ENCODE data around the gene INSYN1. TPM values are rescaled to one million over a fixed set of nuclear protein-coding genes. Genes with fewer than 3 reads are reported as not detected.
"Not testable (repeated sequence)": the region's sequence is repeated elsewhere in the genome, so short reads cannot be mapped to it uniquely, and the experiment has no call there.

The INSYN1 gene
- total RNA-seq, 4 donors from 2014 or later = 2.7 to 11.6 (median 7.7) TPM

DNA sequence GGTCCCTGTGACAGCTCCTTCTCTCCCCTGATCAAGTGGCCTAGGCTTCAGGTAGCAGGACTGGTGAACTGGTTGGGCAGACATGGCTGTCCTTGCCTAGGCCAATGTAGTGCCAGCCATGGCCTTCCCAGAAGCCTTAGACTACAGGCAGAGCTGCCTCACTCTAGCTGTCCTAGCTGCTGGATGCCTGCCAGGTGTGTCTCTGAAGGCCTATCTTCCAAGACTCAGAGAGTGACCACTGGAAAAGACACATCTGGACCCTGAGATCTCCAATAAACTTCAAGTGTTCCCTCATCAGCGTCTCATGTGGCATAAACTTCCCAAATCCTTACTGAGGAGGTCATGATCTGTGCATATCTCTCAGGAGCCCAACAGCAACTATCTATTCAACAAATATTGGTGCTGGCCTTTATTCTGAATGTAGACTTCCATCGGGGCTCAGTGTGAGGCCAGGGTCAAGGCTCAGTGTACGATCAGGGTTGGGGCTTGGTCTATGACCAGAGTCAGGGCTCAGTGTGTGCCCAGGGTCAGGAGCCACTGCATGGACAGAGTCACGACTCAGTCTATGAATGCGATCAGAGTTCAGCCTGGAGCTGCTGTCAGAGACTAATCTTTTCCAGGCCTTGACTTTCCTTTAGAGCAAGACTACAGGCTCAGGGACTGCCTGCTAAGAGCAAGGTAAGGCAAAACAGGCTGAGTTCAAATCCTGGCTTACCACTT, 36.5 kb upstream of the INSYN1 start:
- in situ Hi-C loops (cut with MboI; ENCODE audit: low sequenced_read_pairs in 4 of 4) = no loop called here
- no peak for ATAC-seq
- TF ChIP-seq, protein P1, sequence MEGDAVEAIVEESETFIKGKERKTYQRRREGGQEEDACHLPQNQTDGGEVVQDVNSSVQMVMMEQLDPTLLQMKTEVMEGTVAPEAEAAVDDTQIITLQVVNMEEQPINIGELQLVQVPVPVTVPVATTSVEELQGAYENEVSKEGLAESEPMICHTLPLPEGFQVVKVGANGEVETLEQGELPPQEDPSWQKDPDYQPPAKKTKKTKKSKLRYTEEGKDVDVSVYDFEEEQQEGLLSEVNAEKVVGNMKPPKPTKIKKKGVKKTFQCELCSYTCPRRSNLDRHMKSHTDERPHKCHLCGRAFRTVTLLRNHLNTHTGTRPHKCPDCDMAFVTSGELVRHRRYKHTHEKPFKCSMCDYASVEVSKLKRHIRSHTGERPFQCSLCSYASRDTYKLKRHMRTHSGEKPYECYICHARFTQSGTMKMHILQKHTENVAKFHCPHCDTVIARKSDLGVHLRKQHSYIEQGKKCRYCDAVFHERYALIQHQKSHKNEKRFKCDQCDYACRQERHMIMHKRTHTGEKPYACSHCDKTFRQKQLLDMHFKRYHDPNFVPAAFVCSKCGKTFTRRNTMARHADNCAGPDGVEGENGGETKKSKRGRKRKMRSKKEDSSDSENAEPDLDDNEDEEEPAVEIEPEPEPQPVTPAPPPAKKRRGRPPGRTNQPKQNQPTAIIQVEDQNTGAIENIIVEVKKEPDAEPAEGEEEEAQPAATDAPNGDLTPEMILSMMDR (IDR thresholded peaks at IDR 0.05 in 4 of 5, conservative IDR thresholded peaks at IDR 0.05 in 1 of 5) = no peak
- TF ChIP-seq POLR2A (IDR thresholded peaks at IDR 0.05) = no peak
- no peaks in the 10 kb centered on the region for H3K27me3 ChIP-seq
- H3K27ac ChIP-seq = no peak overlapping the region
- H3K9me3 ChIP-seq = no peaks in the 10 kb centered on the region
- intact Hi-C loops (cut with DNase I; ENCODE audit: low total_unique reads) = no loop called here
- no peaks in the 10 kb centered on the region for H3K36me3 ChIP-seq
- DNase-seq = no peak
- H3K4me1 ChIP-seq = peaks cover 0 to 6% of the 10 kb centered on the region in 2 donors
- no peak overlapping the region for H3K4me3 ChIP-seq

DNA sequence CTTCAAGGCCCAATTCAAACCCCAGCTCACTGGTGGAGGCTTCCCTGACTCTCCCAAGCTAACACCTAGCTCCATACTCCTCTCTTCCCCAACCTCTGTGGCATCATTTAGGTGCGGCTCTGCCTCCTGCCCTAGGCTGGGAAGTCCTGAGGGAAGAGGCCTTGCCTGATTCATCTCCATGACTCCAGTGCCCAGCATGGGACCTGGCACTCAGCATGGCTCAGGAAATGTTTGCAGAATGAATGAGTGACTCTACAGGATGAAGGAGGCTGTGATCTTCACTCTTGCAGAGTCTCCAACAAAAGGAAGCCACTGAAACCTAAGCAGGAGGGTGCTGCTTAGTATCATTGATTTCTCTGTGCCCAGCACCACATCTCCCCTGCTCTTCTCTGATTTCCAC, 34.5 kb upstream of the INSYN1 start:
- Histone ChIP-seq H3K4me3 (no peak overlapping the region), H3K36me3 (no peaks in the 10 kb centered on the region), H3K27ac (no peak overlapping the region), H3K27me3 (no peaks in the 10 kb centered on the region), H3K4me1 (peaks cover 0 to 6% of the 10 kb centered on the region in 2 donors), H3K9me3 (no peaks in the 10 kb centered on the region)
- no peak for ATAC-seq
- no peak for TF ChIP-seq POLR2A (IDR thresholded peaks at IDR 0.05)
- TF ChIP-seq, protein P1 (IDR thresholded peaks at IDR 0.05 in 4 of 5, conservative IDR thresholded peaks at IDR 0.05 in 1 of 5) = no peak
- no peak for DNase-seq
- intact Hi-C loops (cut with DNase I; ENCODE audit: low total_unique reads) (no loop called here), in situ Hi-C loops (cut with MboI; ENCODE audit: low sequenced_read_pairs in 4 of 4) (no loop called here)

DNA sequence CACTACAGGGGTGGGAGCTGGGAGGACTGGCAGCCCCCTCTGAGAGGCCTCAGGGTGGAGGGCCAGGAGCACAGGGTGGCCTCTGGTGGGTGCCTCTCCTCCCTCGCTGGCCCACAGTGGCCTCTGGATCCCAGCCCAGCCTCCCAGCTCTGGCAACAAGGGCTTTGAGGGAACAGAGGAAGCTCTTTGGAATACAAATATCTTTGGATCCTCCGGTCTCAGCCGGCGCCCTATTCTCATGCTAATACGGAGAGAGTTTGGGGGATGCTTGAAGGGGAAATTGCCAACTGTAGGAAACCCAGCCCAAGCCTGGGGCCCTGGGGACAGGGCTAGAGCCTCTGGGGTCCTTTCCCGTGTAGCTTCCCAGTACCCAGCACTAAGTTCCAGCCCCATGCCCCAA, 33.4 kb upstream of the INSYN1 start:
- in situ Hi-C loops (cut with MboI; ENCODE audit: low sequenced_read_pairs in 4 of 4) (no loop called here), intact Hi-C loops (cut with DNase I; ENCODE audit: low total_unique reads) (no loop called here)
- TF ChIP-seq, protein P1 (IDR thresholded peaks at IDR 0.05 in 4 of 5, conservative IDR thresholded peaks at IDR 0.05 in 1 of 5) = no peak
- TF ChIP-seq POLR2A (IDR thresholded peaks at IDR 0.05) = no peak
- Histone ChIP-seq H3K36me3 (no peaks in the 10 kb centered on the region), H3K27ac (no peak overlapping the region), H3K4me1 (no peaks in the 10 kb centered on the region), H3K9me3 (no peaks in the 10 kb centered on the region), H3K27me3 (no peaks in the 10 kb centered on the region), H3K4me3 (no peak overlapping the region)
- DNase-seq (no peak), ATAC-seq (no peak)

DNA sequence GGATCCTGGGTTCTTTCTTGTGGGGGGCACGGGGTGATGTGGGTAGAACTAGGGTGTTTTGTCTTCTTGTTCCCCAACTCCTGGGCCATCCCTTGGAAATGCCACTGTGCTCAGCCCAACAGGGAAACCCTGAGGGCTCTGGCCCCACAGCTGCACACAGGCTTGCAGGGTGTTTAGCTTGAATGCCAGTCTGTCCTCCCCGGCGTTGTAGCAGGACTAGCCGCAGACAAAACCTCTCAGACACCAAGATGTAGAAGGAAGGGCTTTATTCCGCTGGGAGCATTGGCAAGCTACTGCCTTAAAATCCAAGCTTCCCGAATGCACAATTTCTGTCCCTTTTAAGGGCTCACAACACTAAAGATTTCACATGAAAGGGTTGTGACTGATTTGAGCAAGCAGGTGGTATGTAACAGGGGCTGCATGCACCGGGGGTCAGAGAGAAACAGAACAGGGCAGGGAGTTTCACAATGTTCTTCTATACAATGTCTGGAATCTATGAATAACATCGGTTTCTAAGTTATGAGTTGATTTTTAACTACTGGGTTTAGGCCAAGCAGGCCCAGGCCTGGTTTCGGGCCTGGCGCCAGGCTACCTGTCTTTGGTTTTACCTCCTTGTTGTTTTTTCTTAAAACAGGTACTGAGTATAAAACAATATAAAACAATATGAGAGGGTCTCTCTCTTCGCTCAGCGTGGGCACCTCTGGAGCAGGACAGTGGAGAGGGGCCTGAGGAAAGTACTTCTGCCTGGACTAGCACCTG, 32.3 kb upstream of the INSYN1 start:
- H3K36me3 ChIP-seq; H3K27me3 ChIP-seq; H3K9me3 ChIP-seq; H3K27ac ChIP-seq; intact Hi-C loops (cut with DNase I; ENCODE audit: low total_unique reads); DNase-seq; H3K4me1 ChIP-seq; H3K4me3 ChIP-seq; in situ Hi-C loops (cut with MboI; ENCODE audit: low sequenced_read_pairs in 4 of 4); ATAC-seq: not testable (repeated sequence)

DNA sequence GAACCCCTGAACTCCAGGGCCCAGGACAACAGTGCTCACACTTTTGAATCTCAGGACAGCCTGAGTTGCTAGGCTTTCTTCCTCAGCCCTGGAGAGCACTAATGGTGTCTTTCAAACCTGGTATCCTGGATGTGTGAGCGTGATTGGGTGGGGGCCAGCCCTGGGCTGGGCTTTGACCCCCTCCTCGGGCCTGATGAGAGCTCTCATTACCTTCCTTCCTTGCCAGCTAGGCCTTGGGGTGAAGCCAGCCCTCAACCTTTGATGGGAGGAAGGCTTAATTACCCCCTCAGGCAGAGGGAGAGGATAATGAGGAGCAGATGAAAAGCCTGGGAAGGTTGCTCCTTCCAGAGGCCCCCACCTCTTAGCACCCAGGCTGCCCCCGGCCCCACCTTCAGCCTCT, 31.1 kb upstream of the INSYN1 start:
- ATAC-seq = no peak
- intact Hi-C loops (cut with DNase I; ENCODE audit: low total_unique reads) = no loop called here
- H3K4me1 ChIP-seq = no peaks in the 10 kb centered on the region

More for the DNA sequence above, 31.1 kb upstream of the INSYN1 start:
- in situ Hi-C loops (cut with MboI; ENCODE audit: low sequenced_read_pairs in 4 of 4) = no loop called here
- Histone ChIP-seq H3K9me3 (no peaks in the 10 kb centered on the region), H3K4me3 (no peak overlapping the region), H3K36me3 (no peaks in the 10 kb centered on the region), H3K27me3 (no peaks in the 10 kb centered on the region), H3K27ac (no peak overlapping the region)
- no peak for DNase-seq
- TF ChIP-seq, protein P1 (IDR thresholded peaks at IDR 0.05 in 4 of 5, conservative IDR thresholded peaks at IDR 0.05 in 1 of 5) = no peak
- TF ChIP-seq POLR2A (IDR thresholded peaks at IDR 0.05) = no peak
